ENCODE results near the gene WDPCP. TPM values are rescaled to one million over a fixed set of nuclear protein-coding genes. Genes with fewer than 3 reads are reported as not detected.

Gene WDPCP
- total and polyA plus RNA-seq, 2 experiments from 2014 or later: 8.8 to 20.4 TPM

- TF ChIP-seq EZH2 (IDR thresholded peaks at IDR 0.05; ENCODE audit: low read depth, unreplicated experiment) (no peak), REST (IDR thresholded peaks at IDR 0.05; ENCODE audit: unreplicated experiment) (no peak), JUNB (IDR thresholded peaks at IDR 0.05; ENCODE audit: unreplicated experiment) (no peak), ZNF114 (CRISPR knock-in tag; IDR thresholded peaks at IDR 0.05) (no peak), NANOG (IDR thresholded peaks at IDR 0.05; ENCODE audit: borderline replicate concordance) (no peak), ZNF331 (CRISPR knock-in tag; IDR thresholded peaks at IDR 0.05; ENCODE audit: low read depth) (no peak), CREB1 (CRISPR knock-in tag; IDR thresholded peaks at IDR 0.05; ENCODE audit: low read depth) (no peak)
- TF ChIP-seq, protein P1, sequence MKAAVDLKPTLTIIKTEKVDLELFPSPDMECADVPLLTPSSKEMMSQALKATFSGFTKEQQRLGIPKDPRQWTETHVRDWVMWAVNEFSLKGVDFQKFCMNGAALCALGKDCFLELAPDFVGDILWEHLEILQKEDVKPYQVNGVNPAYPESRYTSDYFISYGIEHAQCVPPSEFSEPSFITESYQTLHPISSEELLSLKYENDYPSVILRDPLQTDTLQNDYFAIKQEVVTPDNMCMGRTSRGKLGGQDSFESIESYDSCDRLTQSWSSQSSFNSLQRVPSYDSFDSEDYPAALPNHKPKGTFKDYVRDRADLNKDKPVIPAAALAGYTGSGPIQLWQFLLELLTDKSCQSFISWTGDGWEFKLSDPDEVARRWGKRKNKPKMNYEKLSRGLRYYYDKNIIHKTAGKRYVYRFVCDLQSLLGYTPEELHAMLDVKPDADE (IDR thresholded peaks at IDR 0.05): no peak
- TF ChIP-seq, protein P2, sequence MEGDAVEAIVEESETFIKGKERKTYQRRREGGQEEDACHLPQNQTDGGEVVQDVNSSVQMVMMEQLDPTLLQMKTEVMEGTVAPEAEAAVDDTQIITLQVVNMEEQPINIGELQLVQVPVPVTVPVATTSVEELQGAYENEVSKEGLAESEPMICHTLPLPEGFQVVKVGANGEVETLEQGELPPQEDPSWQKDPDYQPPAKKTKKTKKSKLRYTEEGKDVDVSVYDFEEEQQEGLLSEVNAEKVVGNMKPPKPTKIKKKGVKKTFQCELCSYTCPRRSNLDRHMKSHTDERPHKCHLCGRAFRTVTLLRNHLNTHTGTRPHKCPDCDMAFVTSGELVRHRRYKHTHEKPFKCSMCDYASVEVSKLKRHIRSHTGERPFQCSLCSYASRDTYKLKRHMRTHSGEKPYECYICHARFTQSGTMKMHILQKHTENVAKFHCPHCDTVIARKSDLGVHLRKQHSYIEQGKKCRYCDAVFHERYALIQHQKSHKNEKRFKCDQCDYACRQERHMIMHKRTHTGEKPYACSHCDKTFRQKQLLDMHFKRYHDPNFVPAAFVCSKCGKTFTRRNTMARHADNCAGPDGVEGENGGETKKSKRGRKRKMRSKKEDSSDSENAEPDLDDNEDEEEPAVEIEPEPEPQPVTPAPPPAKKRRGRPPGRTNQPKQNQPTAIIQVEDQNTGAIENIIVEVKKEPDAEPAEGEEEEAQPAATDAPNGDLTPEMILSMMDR (conservative IDR thresholded peaks at IDR 0.05; ENCODE audit: low read depth in 2 of 2): no peak
Observed at GRCh38 chr2:63530704-63531279, 57.5 kb downstream of the WDPCP start (continued).

DNA sequence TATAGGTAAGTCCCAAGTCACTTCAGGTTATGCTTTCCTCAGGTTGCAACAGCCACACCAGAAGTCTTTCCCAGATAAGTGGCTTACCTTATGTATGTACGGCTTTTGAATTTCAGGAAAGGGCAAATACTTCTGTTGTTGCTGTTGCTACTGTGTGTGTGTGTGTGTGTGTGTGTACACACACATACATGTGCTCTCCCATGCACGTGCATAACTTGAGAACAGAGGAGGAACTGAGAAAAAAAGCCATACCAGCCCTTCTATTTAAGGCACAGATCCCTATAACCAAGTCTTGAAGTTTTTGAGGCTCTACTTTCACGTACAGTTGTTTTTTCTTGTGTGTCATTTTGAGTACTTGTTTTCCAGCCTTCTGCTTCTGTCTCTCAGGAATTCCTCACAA is 62.4 kb downstream of the WDPCP start:
- no peak overlapping the region for H3K4me3 Mint-ChIP-seq
- TF ChIP-seq REST (IDR thresholded peaks at IDR 0.05; ENCODE audit: unreplicated experiment) (no peak), ZNF114 (CRISPR knock-in tag; IDR thresholded peaks at IDR 0.05) (no peak), EZH2 (IDR thresholded peaks at IDR 0.05; ENCODE audit: low read depth, unreplicated experiment) (no peak), POLR2AphosphoS5 (IDR thresholded peaks at IDR 0.05; ENCODE audit: low read depth) (no peak), EZH2phosphoT487 (IDR thresholded peaks at IDR 0.05; ENCODE audit: unreplicated experiment) (no peak), ZNF331 (CRISPR knock-in tag; IDR thresholded peaks at IDR 0.05; ENCODE audit: low read depth) (no peak), STAT1 (IDR thresholded peaks at IDR 0.05; ENCODE audit: unreplicated experiment) (no peak), NANOG (IDR thresholded peaks at IDR 0.05; ENCODE audit: borderline replicate concordance) (no peak)
- TF ChIP-seq, protein P2 (conservative IDR thresholded peaks at IDR 0.05; ENCODE audit: low read depth in 2 of 2): no peak

More for the DNA sequence above, 62.4 kb downstream of the WDPCP start:
- H3K9me2 ChIP-seq (ENCODE audit: insufficient read depth): no peaks in the 10 kb centered on the region
- H3K27me3 ChIP-seq (ENCODE audit: insufficient read depth): no peaks in the 10 kb centered on the region
- Mint-ChIP-seq H3K9me3 (peaks cover 46% of the 10 kb centered on the region), H3K27me3 (ENCODE audit: insufficient read depth, low read depth, poor library complexity) (no peaks in the 10 kb centered on the region), H3K27ac (no peak overlapping the region), H3K36me3 (ENCODE audit: low read depth) (peaks cover 48% of the 10 kb centered on the region), H3K4me1 (no peaks in the 10 kb centered on the region)
- no peaks in the 10 kb centered on the region for H3F3A ChIP-seq (replicated peaks; ENCODE audit: low read depth)
- peaks cover 19% of the 10 kb centered on the region for H3K79me2 ChIP-seq (replicated peaks; ENCODE audit: insufficient read depth)
- H3K4me1 ChIP-seq (ENCODE audit: insufficient read depth): no peaks in the 10 kb centered on the region
- peaks cover 4% of the 10 kb centered on the region; the same call in 1 of the 2 replicates for H3K36me3 ChIP-seq (ENCODE audit: insufficient read depth)
- no peak overlapping the region for H3K27ac ChIP-seq (ENCODE audit: low read depth)
- no peak overlapping the region for H2AFZ ChIP-seq
- no peak for ATAC-seq
- H3K4me2 ChIP-seq: no peak overlapping the region
- no peaks in the 10 kb centered on the region for H4K20me1 ChIP-seq (replicated peaks; ENCODE audit: insufficient read depth)
- no peak for DNase-seq (ENCODE audit: low spot score)
- H3K4me3 ChIP-seq: no peak overlapping the region
